NB4 (cell line): ENCODE measurements around the gene WDFY4.

Experiments used
- DNase-seq: peaks from one replicate; pipeline ENCODE4 v3.0.0; 2010; ENCODE audit warnings: low read depth
- H3K4me3 ChIP-seq: one replicate; pipeline ENCODE4 v1.5.1; 2011; ENCODE audit warnings: mild to moderate bottlenecking, low read depth, low read length, moderate library complexity
- MYC ChIP-seq: IDR thresholded peaks from 2 replicates; pipeline ENCODE4 v1.6.1; 2011; ENCODE audit warnings: low read depth, low read length
- POLR2A ChIP-seq: IDR thresholded peaks from 2 replicates; pipeline ENCODE4 v1.6.1; 2011; ENCODE audit warnings: mild to moderate bottlenecking; ENCODE audit not compliant: insufficient read length; ENCODE audit errors: extremely low read depth
- TF ChIP-seq, protein P1 (sequence below): IDR thresholded peaks from 2 replicates; pipeline ENCODE4 v1.6.1; 2011; ENCODE audit warnings: low read depth, low read length
- TF ChIP-seq, protein P2 (sequence below): IDR thresholded peaks from one replicate; pipeline ENCODE4 v1.5.1; 2012; ENCODE audit warnings: low read depth, low read length

The WDFY4 gene

DNA sequence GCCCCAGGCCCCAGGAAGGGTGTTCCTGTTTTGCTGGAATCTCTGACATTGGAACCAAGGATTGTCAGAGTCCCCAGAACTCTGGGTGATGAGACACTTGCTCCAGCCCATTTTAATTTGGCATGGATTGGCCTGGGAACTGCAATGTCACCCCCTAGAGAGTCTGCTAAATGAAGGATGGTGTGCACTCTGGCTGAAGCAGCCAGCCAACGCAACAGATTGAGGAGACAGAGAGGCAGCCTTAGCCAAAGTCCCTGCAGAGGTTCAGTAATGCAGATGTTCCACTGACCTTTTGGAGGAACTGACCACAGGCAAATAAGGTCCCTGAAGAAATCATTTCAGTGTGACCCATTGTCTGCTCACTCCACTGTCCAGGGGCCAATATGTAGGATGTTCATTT lies 241.6 kb downstream of the WDFY4 start:
- TF ChIP-seq MYC, result no peak
- no peak for TF ChIP-seq POLR2A
- no peak overlapping the region for H3K4me3 ChIP-seq
- no peak for DNase-seq

DNA sequence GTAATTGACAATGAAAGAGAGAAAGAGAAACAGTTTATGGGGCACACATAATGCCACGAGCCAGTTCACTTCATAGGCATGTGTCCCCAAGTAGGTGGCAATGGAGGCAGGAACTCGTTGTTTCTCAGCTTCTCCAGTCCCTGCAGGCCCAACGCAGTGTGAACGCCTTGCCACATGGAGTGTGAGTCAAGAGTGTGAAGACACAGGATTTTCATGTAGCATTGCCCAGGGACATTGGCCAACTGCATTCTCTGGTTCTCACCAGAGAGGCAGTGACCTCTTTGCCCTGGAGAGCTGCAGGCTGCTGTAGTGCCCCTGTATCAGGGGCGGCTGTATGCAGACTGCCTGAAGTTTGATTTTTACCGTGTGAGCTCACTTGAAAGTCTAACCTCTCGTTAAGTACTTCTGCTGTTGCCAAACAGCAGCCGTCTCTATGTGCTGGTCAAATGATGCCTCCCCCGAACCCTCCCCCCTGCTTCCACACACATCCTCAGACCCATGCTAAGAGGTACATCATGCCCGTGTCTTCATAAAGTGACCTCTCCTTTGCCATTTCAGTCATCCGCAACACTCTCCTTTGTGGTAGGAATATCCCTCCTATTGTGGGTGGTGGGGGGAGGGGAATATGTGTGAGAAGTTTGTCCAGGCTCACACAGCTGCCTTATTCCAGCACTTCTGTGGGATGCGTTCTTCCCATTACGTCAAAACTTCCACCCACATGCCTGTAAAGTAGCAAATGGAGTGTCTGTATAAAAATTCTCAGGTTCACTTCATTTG lies 242.3 kb downstream of the WDFY4 start:
- peak; percentile 11 for DNase-seq
- TF ChIP-seq, protein P1, sequence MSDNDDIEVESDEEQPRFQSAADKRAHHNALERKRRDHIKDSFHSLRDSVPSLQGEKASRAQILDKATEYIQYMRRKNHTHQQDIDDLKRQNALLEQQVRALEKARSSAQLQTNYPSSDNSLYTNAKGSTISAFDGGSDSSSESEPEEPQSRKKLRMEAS, result no peak
- TF ChIP-seq, protein P2, sequence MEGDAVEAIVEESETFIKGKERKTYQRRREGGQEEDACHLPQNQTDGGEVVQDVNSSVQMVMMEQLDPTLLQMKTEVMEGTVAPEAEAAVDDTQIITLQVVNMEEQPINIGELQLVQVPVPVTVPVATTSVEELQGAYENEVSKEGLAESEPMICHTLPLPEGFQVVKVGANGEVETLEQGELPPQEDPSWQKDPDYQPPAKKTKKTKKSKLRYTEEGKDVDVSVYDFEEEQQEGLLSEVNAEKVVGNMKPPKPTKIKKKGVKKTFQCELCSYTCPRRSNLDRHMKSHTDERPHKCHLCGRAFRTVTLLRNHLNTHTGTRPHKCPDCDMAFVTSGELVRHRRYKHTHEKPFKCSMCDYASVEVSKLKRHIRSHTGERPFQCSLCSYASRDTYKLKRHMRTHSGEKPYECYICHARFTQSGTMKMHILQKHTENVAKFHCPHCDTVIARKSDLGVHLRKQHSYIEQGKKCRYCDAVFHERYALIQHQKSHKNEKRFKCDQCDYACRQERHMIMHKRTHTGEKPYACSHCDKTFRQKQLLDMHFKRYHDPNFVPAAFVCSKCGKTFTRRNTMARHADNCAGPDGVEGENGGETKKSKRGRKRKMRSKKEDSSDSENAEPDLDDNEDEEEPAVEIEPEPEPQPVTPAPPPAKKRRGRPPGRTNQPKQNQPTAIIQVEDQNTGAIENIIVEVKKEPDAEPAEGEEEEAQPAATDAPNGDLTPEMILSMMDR, result no peak
- TF ChIP-seq MYC (no peak), POLR2A (no peak)
- no peak overlapping the region for H3K4me3 ChIP-seq

DNA sequence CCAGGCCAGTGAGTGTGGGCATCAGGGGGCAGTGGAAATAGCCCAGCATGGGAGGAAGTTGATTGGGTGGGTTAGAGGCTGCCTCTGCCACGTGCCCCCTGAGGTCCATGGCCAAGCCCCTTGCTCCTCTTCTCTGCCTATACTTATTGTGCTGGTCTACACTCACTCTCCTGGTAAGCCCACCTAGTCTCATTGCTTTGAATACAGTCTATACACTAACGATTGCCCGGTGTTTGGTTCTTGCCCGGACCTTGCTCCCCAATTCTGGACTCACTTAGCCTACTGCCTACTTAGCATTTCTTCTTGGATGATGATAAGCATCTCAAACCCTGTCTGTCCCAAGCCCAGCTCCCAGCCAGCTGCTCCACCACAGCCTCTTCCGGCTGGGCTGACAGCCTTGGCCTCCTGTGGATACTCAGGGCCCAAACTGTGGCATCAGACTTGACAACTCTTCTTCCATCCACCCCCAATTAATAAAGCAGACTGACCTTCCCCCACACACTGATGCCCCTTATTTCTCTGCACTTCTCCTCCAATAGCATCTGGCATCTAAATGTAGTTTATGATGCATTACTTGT lies 244.8 kb downstream of the WDFY4 start:
- TF ChIP-seq POLR2A (no peak), MYC (no peak)
- TF ChIP-seq, protein P1, result no peak
- TF ChIP-seq, protein P2, result no peak
- DNase-seq, result no peak

DNA sequence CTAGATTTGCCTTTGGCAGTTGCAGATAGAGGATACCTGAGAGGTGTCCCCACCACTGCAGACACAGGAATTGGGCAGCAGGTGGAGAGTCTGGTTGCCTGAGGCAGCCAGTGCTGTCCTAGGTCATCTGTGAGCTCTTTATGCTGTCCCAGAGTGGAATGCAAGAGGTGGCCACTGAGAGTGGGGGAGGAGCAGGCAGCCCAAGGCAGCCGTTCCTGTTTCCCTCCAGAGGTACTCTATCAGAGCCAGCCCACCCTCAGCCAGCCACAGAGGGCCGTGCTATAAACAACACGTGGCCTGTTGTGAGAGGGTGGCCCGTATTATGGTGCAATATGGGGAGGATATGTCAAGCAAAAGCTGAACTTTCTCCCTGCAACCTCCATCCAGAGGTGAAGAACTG lies 246.5 kb downstream of the WDFY4 start:
- TF ChIP-seq MYC (peak; percentile 70), POLR2A (no peak)
- TF ChIP-seq, protein P2, result no peak
- TF ChIP-seq, protein P1, result peak; percentile 91
- H3K4me3 ChIP-seq, result no peak overlapping the region
- peak; percentile 58 for DNase-seq

More for the DNA sequence above, 244.8 kb downstream of the WDFY4 start:
- H3K4me3 ChIP-seq, result no peak overlapping the region

DNA sequence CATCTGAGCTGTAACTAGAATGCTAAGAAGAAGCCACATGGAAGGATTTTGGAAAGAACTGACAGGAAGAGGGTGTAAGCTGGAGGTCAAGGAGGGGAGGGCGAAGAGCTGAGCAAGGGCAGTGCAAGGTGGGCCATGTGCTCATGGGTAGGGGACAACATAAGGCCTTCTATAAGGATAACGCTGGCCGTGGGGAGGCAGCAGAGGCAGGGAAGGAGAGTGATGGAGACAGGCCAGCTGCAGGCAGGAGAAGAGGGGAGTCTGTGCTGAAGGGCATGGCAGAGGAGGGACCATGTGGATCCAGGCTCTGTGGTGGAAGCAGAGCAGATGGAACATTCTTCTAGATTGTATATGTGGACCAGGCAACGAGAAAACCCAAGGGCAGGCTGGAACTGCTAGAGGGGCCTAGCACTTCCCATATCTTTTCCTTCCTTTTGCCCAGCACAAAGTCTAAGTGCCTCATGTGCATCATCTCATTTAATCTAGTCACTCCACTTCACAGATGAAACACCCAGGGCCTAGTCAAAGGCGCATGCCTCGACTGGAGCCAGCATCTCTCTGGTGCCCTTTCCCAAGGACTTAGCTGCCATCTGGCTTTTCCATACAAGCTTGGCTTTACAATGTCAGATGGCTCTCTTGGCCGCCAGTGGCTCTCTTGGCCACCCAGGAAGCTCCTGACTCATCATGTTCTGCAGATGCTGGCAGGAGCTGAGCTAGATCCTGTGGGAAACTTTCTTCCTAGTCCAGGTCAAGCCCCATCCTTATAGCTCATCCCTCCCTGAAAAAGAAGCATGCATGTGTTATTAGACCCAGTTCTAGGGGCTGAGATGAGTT lies 248.4 kb downstream of the WDFY4 start:
- H3K4me3 ChIP-seq, result no peak overlapping the region
- TF ChIP-seq POLR2A (no peak), MYC (no peak)
- TF ChIP-seq, protein P2, result no peak
- TF ChIP-seq, protein P1, result no peak
- DNase-seq, result no peak
